HG02852 (cell line): ENCODE measurements around the gene C17orf114.

Source experiments
- ATAC-seq: cut with Tn5 transposase; IDR thresholded peaks from one replicate; pipeline ENCODE4 v1.9.1; 2021; ENCODE audit warnings: mild to moderate bottlenecking, moderate library complexity; ENCODE audit not compliant: unreplicated experiment

Gene C17orf114

GRCh38 chr17:4802228-4802627 lies at the start of gene C17orf114:
TSS of gene C17orf114 (minus strand) at chr17:4802328.
- ATAC-seq, result no peak

- ATAC-seq, result no peak
Observed at GRCh38 chr17:4851084-4851483, 49.0 kb upstream of the C17orf114 start.

- no peak for ATAC-seq
Observed at GRCh38 chr17:4850246-4850645, 48.1 kb upstream of the C17orf114 start.

GRCh38 chr17:4849011-4849536 lies 46.9 kb upstream of the C17orf114 start:
- no peak for ATAC-seq

- no peak for ATAC-seq
Observed at GRCh38 chr17:4846635-4847390, 44.7 kb upstream of the C17orf114 start.

- no peak for ATAC-seq
Observed at GRCh38 chr17:4845118-4845517, 43.0 kb upstream of the C17orf114 start.

- ATAC-seq, result no peak
Observed at GRCh38 chr17:4843321-4844000, 41.3 kb upstream of the C17orf114 start.

- ATAC-seq, result no peak
Observed at GRCh38 chr17:4842376-4842775, 40.2 kb upstream of the C17orf114 start.

GRCh38 chr17:4840893-4841242 lies 38.7 kb upstream of the C17orf114 start:
- no peak for ATAC-seq

GRCh38 chr17:4839965-4840892 lies 38.1 kb upstream of the C17orf114 start:
- ATAC-seq, result no peak

- ATAC-seq, result no peak
Observed at GRCh38 chr17:4839221-4839620, 37.1 kb upstream of the C17orf114 start.

GRCh38 chr17:4838309-4838785 lies 36.2 kb upstream of the C17orf114 start:
- ATAC-seq, result no peak

- no peak for ATAC-seq
Observed at GRCh38 chr17:4837471-4838308, 35.6 kb upstream of the C17orf114 start.

- no peak for ATAC-seq
Observed at GRCh38 chr17:4836221-4836620, 34.1 kb upstream of the C17orf114 start.

- ATAC-seq, result no peak
Observed at GRCh38 chr17:4834681-4835020, 32.5 kb upstream of the C17orf114 start.

GRCh38 chr17:4833941-4834680 lies 32.0 kb upstream of the C17orf114 start:
- no peak for ATAC-seq

- peak; percentile 86 for ATAC-seq
Observed at GRCh38 chr17:4833178-4833940, 31.2 kb upstream of the C17orf114 start, which contains the start of gene MINK1. TSS of gene MINK1 (plus strand) at chr17:4833340. CDS start at chr17:4833584, 244 bp downstream.

GRCh38 chr17:4832829-4833177 lies 30.7 kb upstream of the C17orf114 start:
- peak; percentile 4 for ATAC-seq

GRCh38 chr17:4827399-4827798 lies 25.3 kb upstream of the C17orf114 start:
- no peak for ATAC-seq
